Stimulated activated CD8-positive, alpha-beta memory T cell treated with anti-CD3 and anti-CD28 coated beads, Interleukin-15, amount 100 ng/mL, for 24 hours (primary cell): Measurements from ENCODE around the gene SPTLC3.

Source experiments
- DNase-seq: peaks from one replicate; pipeline ENCODE4 v3.0.0-alpha.2; 2020; ENCODE audit warnings: low read depth

SPTLC3 gene

DNA sequence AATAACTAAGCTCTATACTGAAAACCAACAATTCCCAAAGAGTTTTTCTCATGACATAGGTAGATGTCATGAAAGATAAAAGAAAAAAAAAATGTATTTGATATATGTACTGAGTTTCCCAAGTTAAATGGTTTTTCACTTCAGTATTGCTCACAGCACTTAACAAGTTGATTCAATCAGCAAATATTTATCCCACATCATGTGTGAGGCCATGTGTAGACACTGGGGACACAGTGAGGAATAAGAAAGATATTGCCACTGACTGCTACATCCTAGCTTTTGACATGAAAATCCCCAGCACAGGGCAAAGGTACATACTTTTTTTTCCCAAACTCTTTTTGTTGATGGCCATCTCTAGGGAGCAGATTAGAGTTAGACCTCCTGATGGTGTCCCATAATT is 25.3 kb downstream of the SPTLC3 start:
- DNase-seq, result no peak

DNA sequence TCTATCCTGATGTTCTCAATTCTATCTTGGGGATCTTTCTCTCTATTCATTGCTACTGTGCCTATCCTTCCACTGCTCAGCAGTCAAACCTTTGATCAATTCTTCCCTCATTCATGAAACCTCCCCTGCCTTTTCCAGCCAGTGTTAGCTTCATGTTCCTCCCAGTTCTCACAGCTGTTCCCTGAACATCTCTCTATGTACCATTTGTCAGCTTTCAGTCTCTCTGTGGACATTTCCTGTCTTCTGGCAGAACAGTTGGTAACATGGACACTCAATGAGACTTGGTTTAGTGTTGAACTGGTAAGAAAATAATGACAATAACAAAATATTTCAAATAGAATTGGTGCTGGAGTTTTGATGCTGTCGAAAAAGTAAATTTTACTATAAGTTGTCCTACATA is 26.2 kb downstream of the SPTLC3 start:
- DNase-seq, result no peak

DNA sequence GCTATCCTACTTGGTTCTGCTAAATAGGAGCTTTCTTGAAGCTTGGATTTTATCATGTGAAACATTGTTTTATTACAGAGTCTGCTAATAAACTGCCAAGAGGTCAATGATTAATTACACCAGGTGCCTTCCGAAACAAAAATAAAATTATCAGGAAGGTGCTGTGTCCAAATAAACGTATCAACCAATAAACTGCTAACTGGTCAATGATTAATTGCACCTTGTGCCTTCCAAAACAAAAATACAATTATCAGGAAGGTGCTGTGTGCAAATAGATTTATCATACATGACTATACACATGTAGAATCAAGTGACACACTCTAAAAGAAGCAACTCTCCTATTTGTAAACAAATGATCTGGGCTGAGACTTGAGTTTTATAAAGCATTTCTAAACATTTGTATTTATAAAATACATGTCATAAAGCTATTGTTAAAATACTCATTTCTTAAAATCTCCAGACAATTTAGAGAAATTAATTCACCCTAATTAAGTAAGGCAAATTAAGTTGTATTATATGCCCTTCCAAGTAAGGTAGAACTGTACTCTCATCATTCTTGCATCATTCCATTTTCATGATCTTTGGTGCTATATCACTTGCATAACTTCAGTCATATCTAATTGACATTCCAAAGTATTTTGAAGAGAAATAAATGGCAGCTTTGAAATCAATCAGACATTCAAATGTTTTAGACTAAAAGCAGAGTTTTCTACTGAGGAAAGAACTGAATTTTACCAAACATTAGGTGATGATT is 26.8 kb downstream of the SPTLC3 start:
- no peak for DNase-seq

DNA sequence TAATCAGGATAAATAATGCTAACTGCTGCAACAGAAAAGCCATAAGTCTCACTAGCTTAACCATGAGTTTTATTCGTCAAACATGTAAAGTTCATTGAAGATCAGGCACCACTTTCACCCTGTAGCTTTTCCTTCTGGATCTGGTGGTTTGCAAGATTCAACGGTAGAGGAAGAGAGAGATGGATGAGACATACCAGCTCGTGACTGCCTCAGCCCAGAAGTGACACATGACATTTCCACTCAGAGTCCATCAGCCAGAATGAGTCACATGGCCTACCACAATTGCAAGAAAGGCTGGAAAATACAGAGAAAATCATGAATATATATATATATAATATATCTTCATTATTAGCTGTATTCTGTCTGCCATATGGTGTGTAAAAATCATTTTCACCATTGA is 29.0 kb downstream of the SPTLC3 start:
- no peak for DNase-seq

DNA sequence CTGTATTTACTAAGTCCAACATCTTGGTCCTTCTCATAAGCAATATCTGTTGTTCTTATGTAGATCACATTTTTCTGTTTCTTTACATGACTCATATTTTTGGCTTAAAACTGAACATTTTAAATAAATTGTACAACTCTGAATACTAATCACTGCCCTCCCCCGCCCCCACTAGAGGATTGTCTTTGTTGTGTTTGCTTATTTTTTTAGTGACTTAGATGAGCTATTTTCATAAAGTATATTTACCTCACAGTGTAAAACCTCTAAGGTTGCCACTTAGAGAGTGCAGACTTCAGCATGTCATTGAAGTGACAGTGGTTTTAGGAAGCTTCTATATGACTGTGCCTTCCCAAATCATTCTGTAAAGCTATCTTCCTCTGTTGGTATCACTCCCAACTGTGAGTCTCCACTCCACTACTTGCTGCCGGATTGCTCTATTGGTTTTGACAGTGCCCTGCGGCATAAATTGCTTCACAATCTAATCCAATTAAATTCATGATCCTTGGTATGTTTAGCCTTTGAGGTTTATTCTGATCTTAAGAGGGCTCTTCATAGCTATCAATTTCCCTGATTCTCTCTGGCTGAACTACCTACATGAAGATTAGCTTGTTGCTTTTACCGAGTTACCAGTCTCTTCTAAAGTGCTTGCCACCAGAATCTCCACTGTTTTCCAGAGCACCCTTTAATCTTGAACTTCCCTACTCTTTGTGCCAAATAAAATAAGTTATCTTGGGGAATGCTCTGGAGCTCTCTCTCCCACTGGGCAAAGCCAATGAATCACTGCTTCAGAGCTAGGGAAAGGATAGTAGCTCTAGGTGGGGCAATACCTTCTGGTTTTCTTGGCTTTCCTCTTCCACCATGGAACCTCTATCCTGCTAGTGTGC is 33.0 kb downstream of the SPTLC3 start:
- DNase-seq, result no peak

DNA sequence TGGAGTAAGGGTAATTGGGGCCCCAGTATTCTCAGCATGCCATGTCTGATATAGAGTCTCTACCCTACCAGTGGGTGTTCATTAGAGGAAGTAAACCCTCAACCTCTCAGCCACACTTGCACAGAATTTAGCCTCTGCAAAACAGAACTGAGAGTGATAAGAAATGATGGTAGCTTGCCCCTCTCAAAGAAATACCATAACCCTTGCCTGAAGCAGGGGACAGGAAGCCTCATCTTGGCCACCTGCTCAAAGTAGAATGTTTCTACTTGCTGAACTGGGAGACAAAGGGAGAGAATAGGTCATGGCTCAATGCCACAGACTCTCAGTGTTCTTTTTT is 33.7 kb downstream of the SPTLC3 start:
- DNase-seq, result no peak

DNA sequence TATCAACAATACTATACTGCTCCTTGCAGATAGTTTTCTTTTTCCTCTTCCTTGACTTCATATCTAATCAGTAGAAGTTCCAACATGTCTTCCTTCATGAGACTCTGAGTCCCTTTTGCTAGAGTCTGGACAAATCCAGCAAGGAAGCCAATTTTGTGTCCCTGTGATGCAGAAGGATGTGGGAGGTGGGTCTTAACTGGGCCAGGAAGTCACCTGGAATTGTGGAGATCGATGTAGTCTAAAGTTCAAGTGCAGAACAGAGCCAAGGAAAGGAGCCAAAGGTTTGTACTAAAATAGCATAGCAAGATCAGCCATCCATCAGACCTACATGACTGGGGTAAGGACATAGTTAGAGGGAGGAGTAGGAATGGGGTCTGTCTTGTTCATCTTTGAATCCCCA is 37.6 kb downstream of the SPTLC3 start:
- no peak for DNase-seq

DNA sequence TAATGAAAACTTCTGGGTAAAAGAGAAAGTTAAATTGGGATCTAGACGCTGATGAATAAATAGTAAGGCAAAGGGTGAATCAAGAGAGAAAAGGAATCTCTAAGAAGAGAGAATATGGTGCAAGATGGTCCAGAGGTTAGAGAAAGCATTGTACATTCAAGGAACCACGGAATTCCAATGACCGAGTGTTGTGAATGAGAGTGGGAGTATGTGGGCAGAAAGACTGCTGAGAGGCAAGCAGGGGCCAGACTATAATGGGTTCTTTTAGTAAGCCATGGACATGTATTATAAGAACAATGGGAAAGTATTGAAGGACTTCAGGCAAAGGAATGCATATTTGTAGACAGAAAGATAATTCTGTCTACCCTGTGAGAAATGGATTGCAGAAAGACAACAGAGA is 45.2 kb downstream of the SPTLC3 start:
- no peak for DNase-seq

DNA sequence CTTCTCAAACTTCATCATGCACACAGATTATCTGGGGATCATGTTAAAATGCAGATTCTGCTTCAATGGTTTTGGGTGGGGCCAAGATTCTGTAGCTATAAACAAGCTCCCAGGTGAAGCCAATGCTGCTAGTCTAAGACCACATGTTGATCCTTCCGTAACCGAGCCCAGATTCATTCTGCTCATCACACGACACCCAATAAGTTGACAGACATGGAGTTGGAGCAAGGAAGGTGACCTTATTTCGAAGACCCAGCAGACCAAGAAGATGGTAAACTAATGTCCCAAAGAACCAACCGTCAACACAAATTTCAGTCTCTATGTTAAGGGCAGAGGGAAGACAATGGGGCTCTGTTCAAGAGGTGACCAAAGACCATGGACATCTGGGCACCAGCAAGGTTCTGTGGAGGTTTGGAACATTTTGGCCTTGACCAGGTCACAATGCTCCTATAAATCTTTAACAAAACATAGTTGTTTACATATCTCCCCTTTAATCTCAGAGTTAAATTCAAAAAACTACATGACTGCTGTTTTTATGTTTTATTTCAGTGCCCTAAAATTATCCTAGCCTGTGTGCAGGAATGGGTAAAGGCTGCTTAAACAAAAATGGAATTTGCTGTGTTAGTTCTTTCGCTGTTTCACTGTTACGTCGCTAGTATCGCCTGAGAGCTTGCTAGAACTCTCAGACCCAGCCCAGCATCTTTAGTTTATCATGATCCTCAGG is 50.1 kb downstream of the SPTLC3 start:
- no peak for DNase-seq

DNA sequence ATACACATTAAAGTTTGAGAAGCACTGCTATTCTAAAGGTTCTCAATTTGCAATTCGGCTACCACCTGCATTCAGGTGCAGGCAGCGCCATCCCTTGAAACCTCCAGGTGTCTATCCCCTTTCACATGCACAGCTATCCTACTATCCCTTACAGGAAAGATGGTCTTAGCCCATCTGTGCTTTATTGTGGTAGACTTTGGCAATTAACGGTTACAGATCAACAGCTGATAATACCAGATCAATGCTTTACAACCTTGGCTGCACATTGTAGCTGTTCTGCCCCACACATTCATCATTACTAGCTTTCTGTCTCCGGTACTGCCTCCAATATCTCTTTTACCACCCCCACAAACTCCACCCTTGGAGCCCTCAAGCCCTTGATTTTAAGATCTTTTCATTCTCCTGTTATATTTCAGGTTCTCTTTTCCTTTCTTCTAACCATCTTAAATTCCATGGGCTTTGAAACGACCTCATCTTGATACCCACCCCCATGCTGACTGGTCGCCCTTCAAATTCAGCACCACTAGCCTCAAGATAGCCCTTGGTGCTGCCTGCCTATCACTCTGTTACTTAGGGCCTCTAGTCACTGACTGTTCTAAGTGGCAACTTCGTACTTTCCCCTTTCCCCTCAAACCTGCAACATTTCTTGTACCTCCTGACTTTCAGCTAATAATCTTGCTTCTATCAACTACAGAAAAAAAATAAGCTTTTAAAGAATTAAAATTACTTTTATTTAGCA is 50.8 kb downstream of the SPTLC3 start:
- no peak for DNase-seq

DNA sequence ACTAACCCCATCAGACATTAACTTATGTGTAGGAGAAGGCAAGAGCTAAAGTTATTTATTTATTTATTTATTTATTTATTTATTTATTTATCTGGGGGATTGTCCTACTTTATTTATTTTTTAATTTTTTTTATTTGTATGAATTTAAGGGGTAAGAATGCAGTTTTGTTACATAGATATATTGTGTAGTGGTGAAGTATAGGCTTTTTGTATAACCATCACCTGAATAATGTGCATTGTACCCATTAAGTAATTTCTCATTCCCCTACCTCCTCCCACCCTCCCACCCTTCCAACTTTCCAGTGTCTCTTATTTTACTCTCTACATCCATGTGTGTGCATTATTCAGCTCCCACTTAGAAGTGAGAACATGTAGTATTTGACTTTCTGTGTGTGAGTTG is 51.6 kb downstream of the SPTLC3 start:
- DNase-seq, result no peak

DNA sequence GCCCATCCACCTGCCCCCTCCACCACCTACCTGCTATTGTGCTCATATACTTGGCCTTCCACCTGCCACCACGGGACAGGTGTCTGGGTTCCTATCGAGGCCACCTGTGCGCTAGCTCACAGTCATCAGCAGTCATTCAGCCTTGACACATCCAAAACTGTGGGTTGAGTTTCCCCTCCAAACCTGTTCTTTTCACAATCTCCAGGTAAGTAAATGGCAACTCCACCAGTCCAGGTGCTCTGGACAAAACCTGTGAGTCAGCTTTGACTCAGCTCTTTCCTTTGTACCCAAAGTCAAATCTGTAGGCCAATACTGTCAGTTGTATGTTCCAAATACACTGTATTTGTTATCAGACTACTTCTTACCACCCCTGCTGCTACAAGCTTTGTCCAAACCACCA is 52.6 kb downstream of the SPTLC3 start:
- no peak for DNase-seq

DNA sequence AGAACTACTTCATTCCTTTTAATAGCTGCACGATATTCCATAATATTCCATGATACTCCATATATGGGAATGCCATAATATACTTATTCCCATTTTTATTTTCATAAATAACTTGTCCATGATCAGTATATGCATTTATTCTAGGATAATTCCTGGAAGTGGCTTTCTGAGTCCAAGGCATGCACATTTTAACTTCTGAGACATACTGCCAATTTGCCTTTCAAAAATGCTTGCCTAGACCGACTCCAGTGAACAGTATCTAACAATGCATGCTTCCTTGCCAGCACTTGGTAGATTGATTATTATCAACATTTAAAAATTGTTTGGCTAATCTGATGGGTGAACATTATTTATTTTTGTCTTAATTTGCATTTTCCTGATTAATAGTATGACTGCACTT is 54.0 kb downstream of the SPTLC3 start:
- no peak for DNase-seq

DNA sequence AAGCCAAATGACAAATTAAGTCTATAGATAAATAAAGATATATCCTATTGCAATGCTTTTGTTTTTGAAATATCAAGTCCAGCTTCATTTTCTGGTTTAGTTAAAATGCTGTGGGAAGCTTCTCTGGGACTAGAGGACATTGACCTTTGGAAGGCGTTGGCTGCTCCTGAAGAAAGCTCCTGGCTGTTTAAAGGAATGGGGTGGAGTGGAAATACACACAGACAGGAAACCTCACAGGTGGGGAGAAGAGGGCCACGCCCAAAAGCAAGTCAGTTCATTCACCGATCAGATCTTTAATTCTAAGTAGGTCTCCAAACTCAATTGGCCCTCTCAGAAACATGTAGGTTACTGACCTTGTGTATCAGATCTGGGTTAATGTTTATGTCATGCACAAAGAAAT is 59.6 kb downstream of the SPTLC3 start:
- no peak for DNase-seq

DNA sequence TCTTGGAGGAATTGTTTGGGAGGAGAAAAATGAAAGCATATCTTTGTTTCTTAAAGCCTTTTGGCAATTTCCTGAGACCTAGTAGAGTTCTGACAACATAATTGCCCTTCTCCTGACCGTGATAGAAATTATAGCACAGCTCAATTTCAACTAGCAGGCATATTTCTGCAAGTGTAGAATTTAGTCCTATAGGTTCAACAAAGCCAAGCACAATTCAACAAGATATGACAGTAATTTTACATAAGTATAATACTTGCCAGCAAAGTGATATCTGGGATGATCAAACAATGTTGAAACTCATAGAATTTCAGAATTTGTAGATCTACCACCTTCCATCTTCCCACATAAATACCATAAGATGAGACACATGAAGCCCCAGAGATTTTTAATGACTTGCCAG is 73.1 kb downstream of the SPTLC3 start:
- no peak for DNase-seq

DNA sequence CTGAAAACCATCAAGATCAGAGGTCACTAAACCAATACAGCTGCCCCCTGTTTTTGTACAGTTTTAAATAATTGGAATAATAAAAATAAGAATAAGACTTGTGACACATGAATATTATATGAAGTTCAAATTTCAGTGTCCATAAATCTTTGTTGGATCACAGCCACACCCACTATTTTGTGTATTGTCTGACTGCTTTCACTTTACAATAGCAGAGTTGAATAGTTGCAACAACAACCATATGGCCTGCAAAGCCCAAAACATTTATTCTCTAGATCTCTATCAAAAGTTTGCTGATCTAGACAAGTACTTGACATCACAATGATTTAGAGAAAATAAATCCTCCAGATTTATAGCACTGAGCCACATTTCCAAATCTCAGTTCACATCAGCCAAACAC is 73.6 kb downstream of the SPTLC3 start:
- DNase-seq, result no peak

DNA sequence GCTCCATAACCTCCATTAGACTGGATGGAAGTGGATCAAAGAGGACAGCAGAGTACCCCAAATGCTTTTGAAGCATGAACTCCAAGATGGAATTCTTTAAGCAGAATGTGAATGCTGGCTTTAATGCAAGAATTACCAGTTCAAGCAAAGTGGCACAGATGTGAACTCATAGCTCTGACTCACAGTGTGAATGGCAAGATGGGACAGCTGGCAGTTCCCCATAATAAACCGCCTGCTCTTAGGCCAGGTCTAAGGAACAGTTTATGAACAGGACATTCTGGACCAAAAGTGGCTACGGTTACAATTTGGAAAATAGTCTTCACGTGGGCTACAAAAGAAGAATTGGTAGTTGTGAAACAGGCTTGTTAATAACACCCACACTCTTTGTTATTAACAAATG is 76.5 kb downstream of the SPTLC3 start:
- DNase-seq, result no peak

DNA sequence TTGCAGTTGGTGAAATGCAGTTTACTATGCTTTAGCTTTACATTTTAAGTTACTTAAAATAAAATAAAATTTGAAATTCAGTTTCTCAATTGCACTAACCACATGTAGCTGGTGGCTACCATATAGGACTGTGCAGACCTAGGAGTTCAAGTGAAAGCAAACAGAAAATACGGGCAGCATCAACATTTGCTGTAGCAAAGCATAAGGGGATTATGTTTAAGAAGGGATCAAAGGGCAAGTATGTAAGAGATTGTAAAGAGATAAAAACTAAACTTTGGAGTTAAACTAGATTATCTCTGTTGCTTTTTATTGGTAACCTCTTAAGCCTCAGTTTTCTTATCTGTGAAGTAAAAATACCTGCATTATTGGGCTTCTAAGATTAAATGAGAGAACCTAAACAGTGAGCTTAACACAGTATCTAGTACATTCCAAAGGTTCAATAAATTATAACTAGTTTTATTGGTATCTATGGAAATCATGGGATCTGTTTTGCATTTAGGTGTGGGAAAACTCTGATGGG is 81.2 kb downstream of the SPTLC3 start:
- no peak for DNase-seq

DNA sequence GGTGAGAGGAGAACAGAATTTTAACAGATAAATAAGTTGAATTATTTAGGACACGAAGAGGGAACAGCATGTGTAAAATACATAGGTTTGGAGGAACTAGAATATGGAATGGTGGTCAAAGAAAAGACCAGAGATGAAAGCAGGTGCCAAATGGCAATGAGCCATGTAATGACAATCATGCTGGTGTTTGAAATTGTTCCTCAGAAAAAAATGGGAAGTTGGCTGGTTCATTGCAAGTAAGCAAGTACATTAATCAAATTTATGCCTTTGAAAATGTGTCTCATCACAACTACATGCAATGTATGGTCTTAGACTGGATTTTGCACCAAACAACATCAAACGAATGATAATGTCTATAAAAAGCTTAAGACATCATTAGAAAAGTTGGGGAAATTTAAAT is 83.3 kb downstream of the SPTLC3 start:
- no peak for DNase-seq

DNA sequence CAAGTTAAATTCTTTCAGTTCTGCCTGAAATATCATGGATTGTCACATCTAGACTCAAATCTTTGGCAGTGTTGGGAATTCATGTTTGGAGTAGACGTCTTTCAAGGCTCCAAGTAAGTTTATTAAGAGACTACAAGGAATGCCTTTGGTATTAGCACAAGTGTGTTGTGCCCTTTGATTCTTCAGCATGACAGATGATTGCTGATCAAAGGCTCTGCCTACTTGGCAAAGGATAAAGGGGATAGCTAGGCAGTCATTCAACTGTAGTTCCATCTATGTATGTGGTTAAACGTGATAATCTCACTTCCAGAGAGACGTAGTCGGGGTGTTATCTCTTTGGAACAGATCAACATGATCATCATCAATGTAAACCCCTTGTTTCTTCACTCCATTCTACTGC is 86.2 kb downstream of the SPTLC3 start:
- no peak for DNase-seq

DNA sequence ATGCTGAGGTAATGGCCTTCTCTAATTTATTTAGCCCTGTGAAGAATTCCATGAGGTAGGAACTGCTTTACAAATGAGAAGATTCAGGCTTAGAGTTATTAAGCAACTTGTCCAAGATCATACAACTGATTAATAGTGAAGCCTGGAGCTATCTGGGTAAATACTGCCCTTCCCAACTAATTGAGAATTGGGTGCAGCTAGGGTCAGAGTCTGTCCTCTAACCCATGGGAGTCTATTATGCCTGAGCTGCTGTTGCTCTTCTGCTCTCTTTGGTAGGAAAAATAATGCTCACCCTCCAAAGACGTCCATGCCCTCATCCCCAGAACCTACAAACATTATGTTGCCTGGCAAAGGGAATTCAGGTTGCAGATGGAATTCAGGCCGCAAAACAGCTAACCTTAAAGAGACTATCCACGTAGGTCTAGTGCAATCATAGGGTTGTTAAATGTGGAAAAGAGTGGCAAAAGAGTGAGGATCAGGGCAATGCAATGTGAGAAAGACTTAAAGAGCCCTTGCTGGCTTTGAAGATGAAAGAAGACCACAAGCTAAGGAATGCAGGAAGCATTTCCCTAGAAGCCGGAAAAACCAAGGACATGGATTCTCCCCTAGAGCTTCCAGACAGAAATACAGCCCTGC is 90.1 kb downstream of the SPTLC3 start:
- DNase-seq, result no peak

DNA sequence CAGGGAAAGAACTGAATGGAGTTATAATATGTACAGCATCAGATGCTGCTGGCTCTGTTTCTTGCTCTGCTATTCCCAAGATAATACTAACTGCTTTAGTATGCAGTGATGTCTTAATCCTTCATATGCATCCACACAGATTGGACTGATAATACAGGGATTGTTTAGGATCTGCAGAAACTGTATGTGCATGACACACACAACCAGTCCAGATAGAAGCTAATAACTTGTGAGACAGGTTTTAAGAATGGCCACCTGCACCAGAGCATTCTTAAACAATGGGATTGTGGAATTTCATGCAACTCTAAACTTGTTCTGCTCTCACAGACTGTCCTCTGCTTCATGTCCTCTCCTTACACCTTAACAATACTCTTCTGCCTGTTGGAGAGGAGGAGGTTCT is 90.9 kb downstream of the SPTLC3 start:
- no peak for DNase-seq
